HL-60/S4 (cell line): ENCODE results near the gene ANXA2R.
"Not testable (repeated sequence)": the region's sequence is repeated elsewhere in the genome, so short reads cannot be mapped to it uniquely, and the experiment has no call there.

ENCODE experiments used
- in situ Hi-C: fragments of 300-500 bp; cut with MboI; formaldehyde crosslinking; loops from 2 replicates; pipeline ENCODE4 v1.14.3; 2022; ENCODE audit warnings: low sequenced_read_pairs

Gene ANXA2R

GRCh38 chr5:43040287-43041098, at the start of gene ANXA2R:
ANXA2R (minus strand) TSS chr5:43040319; CDS start chr5:43040046, 273 bp downstream.
- in situ Hi-C loops, result no loop called here

GRCh38 chr5:43086118-43086908, 46.2 kb upstream of the ANXA2R start:
- in situ Hi-C loops, result not testable (repeated sequence)

DNA sequence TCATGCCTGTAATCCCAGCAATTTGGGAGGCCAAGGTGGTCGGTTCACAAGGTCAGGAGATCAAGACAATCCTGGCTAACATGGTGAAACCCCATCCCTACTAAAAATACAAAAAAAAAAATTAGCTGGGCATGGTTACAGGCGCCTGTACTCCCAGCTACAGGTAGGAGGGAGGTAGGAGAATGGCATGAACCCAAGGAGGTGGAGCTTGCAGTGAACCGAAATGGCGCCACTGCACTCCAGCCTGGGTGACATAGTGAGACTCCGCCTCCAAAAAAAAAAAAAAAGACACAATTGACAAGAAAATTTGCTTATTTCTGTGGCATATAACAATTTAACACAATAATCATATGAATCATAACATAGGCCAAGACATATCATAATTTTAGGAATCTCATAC, 45.3 kb upstream of the ANXA2R start:
- in situ Hi-C loops, result no loop called here

DNA sequence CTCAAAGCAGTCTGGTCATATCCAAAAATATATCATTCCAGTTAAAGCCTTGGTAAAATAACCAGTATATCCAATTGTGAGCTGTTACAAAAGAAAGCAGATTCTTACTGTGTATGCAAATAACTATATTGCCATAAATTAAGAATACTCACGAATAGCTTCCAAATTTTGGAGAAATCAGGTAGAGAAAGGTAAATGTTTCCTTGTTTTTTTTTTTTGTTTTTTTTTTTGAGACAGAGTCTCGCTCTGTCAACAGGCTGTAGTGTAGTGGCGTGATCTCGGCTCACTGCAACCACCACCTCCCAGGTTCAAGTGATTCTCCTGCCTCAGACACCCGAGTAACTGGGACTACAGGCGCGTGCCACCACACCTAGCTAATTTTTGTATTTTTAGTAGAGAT, 44.3 kb upstream of the ANXA2R start:
- in situ Hi-C loops, result not testable (repeated sequence)

- in situ Hi-C loops, result not testable (repeated sequence)
Observed at GRCh38 chr5:43081345-43081744, 41.2 kb upstream of the ANXA2R start.

DNA sequence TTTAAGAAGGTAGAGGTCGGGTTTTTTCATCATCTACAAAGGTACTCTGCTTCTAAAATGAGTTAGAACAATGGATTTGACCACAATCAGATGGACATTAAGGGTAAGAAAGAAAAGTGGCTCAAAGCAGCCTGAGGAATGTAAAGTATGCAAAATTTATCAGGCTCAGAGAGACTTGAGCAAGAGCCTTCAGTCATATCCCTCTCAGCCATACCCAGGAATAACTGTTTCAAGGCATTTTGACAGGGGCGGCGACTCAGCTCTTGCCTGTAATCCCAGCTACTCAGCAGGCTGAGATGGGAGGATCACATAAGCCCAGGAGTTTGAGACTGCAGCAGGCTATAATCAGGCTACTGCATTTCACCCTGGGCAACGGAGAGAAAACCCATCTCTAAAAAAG, 38.8 kb upstream of the ANXA2R start:
- in situ Hi-C loops, result no loop called here

GRCh38 chr5:43077446-43078191, 37.5 kb upstream of the ANXA2R start:
- in situ Hi-C loops, result not testable (repeated sequence)

DNA sequence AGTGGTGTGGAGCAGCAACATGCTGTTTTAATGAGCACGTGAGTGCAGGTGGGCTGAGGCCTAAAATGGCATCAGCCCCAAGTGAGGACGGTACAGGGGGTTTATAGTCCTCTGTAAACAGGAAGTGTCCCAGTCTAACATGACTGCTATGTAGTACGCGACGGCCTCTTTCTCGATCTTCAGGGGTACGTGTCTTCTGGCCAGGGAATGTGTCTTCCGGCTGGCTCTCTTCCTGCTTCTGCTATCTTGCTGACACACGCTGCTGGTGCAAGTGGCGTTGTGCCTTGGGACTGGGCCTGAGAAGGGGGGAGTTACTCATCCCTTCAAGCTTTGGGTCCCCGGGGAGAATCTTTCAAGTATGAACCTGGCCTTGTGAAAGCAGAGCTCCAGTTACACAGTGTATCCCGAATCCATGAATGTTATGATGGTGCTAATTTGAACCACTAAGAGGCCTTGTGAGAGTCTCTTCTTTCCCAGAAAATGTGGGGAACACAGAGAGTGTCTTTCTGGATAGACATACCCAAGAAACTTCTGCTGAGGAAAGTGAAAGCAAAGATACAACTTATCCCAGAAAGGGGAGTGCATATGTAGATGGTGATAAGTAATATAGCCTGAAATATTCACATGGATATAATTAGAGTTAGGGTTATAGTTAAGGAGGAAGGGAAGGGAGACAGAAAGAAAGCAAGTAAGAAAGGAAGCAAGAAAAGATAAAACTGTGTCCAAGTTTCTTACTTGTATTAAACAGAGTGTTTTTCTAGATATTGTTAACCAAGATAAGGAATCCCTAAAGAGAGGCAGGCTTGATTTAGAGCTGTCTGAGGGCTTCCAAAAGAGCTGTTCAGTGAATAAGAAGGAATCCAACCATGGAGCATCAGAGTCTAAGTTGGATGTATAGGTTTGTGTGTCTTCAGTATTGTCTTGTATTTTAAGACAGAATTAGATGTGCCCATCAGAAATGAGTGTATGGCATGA, 35.5 kb upstream of the ANXA2R start:
- in situ Hi-C loops, result no loop called here

GRCh38 chr5:43074987-43075318, 34.8 kb upstream of the ANXA2R start:
- in situ Hi-C loops, result no loop called here

DNA sequence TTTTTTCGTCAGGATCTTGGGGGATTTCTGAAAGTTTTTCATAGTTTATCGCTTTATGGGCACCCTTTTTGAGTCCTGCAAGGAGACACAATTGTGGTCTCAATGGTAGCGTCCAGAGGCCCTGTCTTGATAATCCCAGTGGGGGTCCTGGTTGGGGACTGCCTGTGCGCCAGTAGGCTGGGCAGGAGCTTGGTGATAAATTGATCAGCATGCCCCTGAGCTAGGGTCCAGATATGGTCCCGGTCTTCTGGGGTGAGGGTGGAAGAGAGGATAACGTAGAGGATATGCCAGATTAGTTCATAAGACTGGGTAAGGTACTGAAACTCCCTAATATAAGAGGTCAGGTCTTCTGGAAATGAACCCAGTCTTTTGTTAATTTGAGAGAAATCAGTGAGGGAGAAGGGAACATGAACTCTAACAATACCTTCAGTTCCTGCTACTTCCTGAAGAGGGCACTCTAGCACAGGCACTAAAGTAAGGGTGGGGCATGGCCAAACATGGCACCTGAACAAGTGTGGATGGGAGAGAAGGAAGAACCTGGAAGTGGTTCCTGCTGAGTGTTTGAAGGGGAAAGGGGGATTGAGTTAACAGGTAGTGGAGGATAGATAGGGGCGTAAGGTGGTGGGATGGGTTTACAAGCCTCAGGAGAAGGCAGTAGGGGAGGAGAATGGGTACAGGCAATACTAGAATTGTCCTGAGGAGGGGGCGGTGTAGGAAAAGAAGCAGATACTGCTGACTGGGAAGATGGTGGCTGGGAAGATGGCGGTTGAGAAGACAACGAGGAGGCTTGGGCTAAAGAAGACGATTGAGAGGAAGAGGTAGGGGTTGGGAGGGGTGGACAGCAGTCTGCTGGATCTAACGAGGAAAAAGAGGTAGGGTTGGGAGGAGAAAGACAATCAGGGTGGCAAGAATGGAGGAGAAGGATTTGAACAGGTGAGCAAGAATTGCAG, 33.8 kb upstream of the ANXA2R start:
- in situ Hi-C loops, result no loop called here

- in situ Hi-C loops, result not testable (repeated sequence)
Observed at GRCh38 chr5:43069401-43069720, 29.2 kb upstream of the ANXA2R start.

- in situ Hi-C loops, result no loop called here
Observed at GRCh38 chr5:43068037-43068436, 27.9 kb upstream of the ANXA2R start.

DNA sequence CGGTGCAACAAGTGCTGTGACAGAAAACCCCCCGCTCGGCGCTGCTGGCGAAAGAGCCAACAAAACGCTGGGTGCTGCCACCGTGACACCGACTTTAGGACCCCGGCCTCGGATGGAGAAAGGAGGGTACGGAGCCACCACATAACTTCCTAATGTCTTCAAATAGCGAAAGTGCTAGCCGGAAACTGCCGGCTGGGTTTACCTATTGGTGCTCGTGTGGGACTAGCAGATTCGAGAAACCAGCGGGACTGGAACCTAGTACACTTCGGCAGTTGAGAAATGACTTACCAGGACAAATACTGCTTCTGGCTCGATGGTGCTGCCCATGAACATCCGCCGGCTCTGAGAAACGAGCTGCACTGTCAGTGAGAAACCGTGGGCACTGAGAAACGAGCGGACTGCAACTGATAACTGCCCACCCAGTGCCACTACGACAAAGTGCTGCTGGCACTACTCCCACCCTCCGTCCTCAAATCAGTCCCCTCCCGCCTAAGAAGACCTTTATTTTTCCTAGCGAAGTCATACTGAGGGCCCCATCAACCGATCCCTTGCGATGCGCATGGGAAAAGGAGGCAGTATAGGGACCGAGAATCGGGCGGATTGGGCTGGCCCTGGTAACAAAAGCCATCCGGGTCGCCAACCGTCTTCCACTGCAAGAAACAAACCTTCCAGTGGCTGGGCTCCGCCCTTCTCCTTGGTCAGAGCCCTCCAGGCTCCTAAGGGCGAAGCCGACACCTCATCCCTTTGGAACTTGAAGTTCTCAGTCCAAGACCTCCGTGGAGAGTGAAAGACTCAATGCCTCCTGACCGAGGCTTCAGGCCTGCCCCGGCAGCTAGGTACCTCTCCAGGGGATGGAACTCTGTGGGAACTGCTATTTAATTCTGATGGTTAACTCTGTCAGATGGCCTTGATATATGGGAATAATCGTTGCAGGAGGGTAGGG, 27.0 kb upstream of the ANXA2R start:
- in situ Hi-C loops, result no loop called here

DNA sequence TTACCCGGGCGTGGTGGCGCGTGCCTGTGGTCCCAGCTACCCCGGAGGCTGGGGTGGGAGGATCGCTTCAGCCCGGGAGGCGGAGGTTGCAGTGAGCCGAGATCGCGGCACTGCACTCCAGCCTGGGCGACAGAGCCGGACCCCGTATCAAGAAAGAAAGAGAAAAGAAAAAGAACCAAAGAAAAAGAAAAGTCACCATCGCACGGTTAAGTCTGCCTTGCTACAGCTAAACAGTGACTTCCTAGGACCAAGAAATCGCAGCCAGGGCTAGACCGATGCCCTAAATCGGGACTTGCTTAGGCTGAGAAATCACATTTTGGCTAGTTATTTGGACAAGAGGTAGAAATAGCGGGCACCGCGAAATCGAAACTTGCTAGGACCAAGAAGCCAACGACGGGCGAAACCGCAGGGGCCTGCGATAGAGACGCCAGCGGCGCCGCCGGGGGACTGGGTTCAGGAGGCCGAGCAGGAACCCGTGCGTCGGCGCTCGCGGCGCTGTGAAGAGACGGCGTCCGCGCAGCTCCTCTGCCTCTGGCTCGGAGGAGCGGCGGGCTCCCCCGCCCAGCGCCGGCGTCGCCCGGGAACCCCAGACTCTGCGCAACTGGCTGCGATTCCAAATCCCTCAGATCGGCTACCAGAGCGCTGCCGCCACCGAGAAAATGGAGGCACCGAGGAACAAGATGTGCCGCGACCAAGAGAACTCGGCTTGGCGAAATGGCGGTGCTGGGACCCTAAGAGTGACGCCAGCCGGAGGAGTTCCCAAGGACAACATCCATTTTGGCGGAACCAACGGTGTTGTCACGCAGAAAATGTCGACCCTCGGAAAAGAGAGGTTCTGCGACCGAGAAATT, 26.1 kb upstream of the ANXA2R start:
- in situ Hi-C loops, result no loop called here

DNA sequence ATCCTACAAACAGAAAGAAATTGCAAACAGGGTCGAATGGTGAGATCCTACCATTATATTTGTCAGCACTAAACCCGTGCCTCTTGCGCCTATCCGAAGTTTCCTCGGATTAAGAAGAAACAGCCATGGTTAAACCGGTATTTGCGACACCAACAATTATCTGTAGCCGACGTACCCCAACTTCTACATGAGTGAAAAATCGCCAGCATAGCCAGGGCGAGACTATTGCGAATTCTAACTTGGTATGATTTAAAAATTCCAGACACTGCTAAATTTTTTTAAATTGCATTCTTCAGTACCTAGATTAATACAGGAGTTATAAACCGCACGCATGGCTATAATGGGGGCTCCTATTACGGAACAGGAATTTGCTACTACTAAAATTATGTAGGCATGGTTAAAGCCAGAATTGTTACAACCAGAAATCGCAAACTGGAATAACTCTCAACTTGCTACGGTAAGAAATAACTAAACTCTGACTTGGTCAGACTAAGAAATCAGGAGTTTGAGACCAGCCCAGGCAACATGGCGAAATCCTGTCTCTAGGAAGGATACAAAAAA, 25.3 kb upstream of the ANXA2R start:
- in situ Hi-C loops, result no loop called here

- in situ Hi-C loops, result no loop called here
Observed at GRCh38 chr5:43063721-43064171, 23.6 kb upstream of the ANXA2R start.
